GM12878 (cell line): Measurements from ENCODE around the gene CRYL1. TPM values are rescaled to one million over a fixed set of nuclear protein-coding genes. Genes with fewer than 3 reads are reported as not detected.

Source experiments
- ATAC-seq: fragments of 200-7000 bp; cut with Tn5 transposase; 3 replicates; pipeline ENCODE4 v1.9.1; 2020; ENCODE audit warnings: mild to moderate bottlenecking, moderate library complexity
- BruUV-seq: library from RNA; stranded (reverse); fragments of 400-500 nt; replicated peaks from 2 replicates; lab custom pipeline; 2021; lab: Mats Ljungman, UMichigan
- CTCF ChIA-PET: fragments of 300-600 bp; sonication (Branson Sonifier 250); formaldehyde crosslinking; extraction: SDS; loops from one replicate; lab custom pipeline; 2021; ENCODE audit warnings: inconsistent platforms; lab: Yijun Ruan, JAX
- POLR2A ChIA-PET: fragments of 350-600 bp; formaldehyde crosslinking; extraction: SDS; loops from one replicate; lab custom pipeline; 2021; ENCODE audit warnings: inconsistent platforms; lab: Charles Lee
- RAD21 ChIA-PET: fragments of 300-600 bp; sonication (Branson Sonifier 250); formaldehyde crosslinking; loops from one replicate; lab custom pipeline; 2023; ENCODE audit warnings: antibody characterized with exemption; ENCODE audit not compliant: unreplicated experiment; lab: Charles Lee
- SMC1A ChIA-PET: fragments of 300-600 bp; sonication (Branson Sonifier 250); formaldehyde crosslinking; loops from one replicate; lab custom pipeline; 2023; ENCODE audit not compliant: unreplicated experiment, uncharacterized antibody; lab: Charles Lee
- DNase-seq: peaks from one replicate; pipeline ENCODE4 v3.0.0-alpha.2; 2011; ENCODE audit warnings: low read depth, low spot score
- FAIRE-seq: peaks from 3 replicates; lab custom pipeline; 2011; peaks lifted over from hg19 to GRCh38; lab: Jason Lieb, UNC
- H2AFZ ChIP-seq: 2 replicates; pipeline ENCODE4 v1.6.0; 2011; ENCODE audit warnings: low read depth, low read length, control low read depth; ENCODE audit not compliant: control insufficient read depth
- H3K27ac ChIP-seq: 2 replicates; pipeline ENCODE4 v1.5.1; 2011; ENCODE audit warnings: control low read depth; ENCODE audit not compliant: control insufficient read depth, insufficient read depth
- H3K27me3 ChIP-seq, 2 experiments: replicated peaks in 1 of 2; 2 replicates each; pipeline versions ENCODE4 v1.6.0 to v1.6.1; 2011; ENCODE audit warnings: low read length in 1 of 2; ENCODE audit not compliant: control insufficient read depth in 2 of 2, insufficient read depth in 2 of 2
- H3K36me3 ChIP-seq, 2 experiments: 2 replicates each; pipeline ENCODE4 v1.5.1; 2011; ENCODE audit warnings: low read length in 1 of 2; ENCODE audit not compliant: control insufficient read depth in 2 of 2, insufficient read depth in 2 of 2
- H3K4me1 ChIP-seq: 2 replicates; pipeline ENCODE4 v1.6.1; 2011; ENCODE audit warnings: mild to moderate bottlenecking, low read length, moderate library complexity, mixed read lengths; ENCODE audit not compliant: control insufficient read depth, insufficient read depth
- H3K4me2 ChIP-seq: 2 replicates; pipeline ENCODE4 v1.6.0; 2011; ENCODE audit warnings: control low read depth; ENCODE audit not compliant: control insufficient read depth, insufficient read depth
- H3K4me3 ChIP-seq: fragments of 200-600 bp; sonication (generic); 2 replicates; pipeline ENCODE4 v1.5.1; 2016
- H3K79me2 ChIP-seq: 2 replicates; pipeline ENCODE4 v1.6.0; 2011; ENCODE audit warnings: low read length; ENCODE audit not compliant: control insufficient read depth, insufficient read depth
- H3K9ac ChIP-seq: 2 replicates; pipeline ENCODE4 v1.8.0; 2011; ENCODE audit warnings: low read length, control low read depth, mixed read lengths; ENCODE audit not compliant: control insufficient read depth, insufficient read depth
- H3K9me3 ChIP-seq: replicated peaks from 3 replicates; pipeline ENCODE4 v1.5.1; 2011; ENCODE audit warnings: mild to moderate bottlenecking, low read length; ENCODE audit not compliant: control insufficient read depth, insufficient read depth
- H4K20me1 ChIP-seq: 2 replicates; pipeline ENCODE4 v1.6.0; 2011; ENCODE audit not compliant: control insufficient read depth, insufficient read depth
- ETV6 ChIP-seq, 2 experiments: fragments of 450-650 bp in 1 of 2; IDR thresholded peaks in 1 of 2; conservative IDR thresholded peaks in 1 of 2; 2 replicates each; pipeline ENCODE4 v1.6.1; 2014; ENCODE audit warnings: antibody characterized with exemption in 1 of 2, borderline replicate concordance in 1 of 2, low read depth in 1 of 2, mild to moderate bottlenecking in 1 of 2, moderate library complexity in 1 of 2
- IRF4 ChIP-seq: IDR thresholded peaks from 2 replicates; pipeline ENCODE4 v1.6.1; 2011; ENCODE audit warnings: low read depth, low read length
- JUNB ChIP-seq: IDR thresholded peaks from 2 replicates; pipeline ENCODE4 v1.6.1; 2016; ENCODE audit warnings: antibody characterized with exemption, mild to moderate bottlenecking
- STAT3 ChIP-seq: IDR thresholded peaks from 2 replicates; pipeline ENCODE4 v1.6.1; 2011; ENCODE audit warnings: low read depth, low read length, improper control_type of control experiment
- WGBS: methylation state at CpG from one replicate; pipeline ENCODE4 v1.1.6; 2016; ENCODE audit warnings: low lambda C conversion rate; ENCODE audit not compliant: insufficient replicate concordance, insufficient coverage; ENCODE audit errors: missing lambda C conversion rate; 5-methylcytosine and 5-hydroxymethylcytosine counted together
- in situ Hi-C: fragments of 300-500 bp; cut with MboI; formaldehyde crosslinking; loops from 9 replicates; pipeline ENCODE4 v1.14.3; 2018; ENCODE audit warnings: mixed read lengths
- intact Hi-C: fragments of 100-400 bp; cut with micrococcal nuclease; formaldehyde crosslinking; loops from one replicate; pipeline ENCODE4 v1.14.2; 2022; ENCODE audit not compliant: unreplicated experiment
- polyA plus RNA-seq, 11 experiments: library from polyadenylated mRNA; depleted of rRNA in 4 of 11; unstranded in 6 of 11; stranded (reverse) in 5 of 11; fragments of >200 nt; fragmentation: Nextera tagmentation in 4 of 11; fragmentation: Illumina TruSeq in 1 of 11; extraction: Ambion mirVana in 4 of 11; extraction: Trizol in 1 of 11; gene quantifications; 1 replicate in 1 of 11; 2 replicates in 10 of 11; pipeline versions ENCODE4 v1.2.1 to v1.2.3, GENCODE V29; 2011 to 2016; ENCODE audit warnings: inconsistent platforms in 2 of 11, missing spikeins in 2 of 11, low read depth in 1 of 11
- total RNA-seq, 4 experiments: library from RNA; depleted of rRNA in 3 of 4; stranded (reverse); fragments of >200 nt in 3 of 4; fragmentation: Illumina TruSeq in 1 of 4; extraction: Trizol in 1 of 4; gene quantifications; 2 replicates each; pipeline versions ENCODE4 v1.2.1 to v1.2.3, GENCODE V29; 2013 to 2021
- TF ChIP-seq, protein P1 (sequence below): fragments of 450-650 bp; IDR thresholded peaks from 2 replicates; pipeline ENCODE4 v1.6.1; 2017; ENCODE audit warnings: borderline replicate concordance

CRYL1 gene
- total and polyA plus RNA-seq, 10 of the 15 experiments (the other 5 are each of a cell fraction or from before 2014, with no cell fraction given), result 5.5 to 36.7 (median 12.2) TPM

GRCh38 chr13:20363172-20363571, 162.5 kb downstream of the CRYL1 start:
- H3K27me3 ChIP-seq, result no peaks in the 10 kb centered on the region
- no peaks in the 10 kb centered on the region for H3K4me1 ChIP-seq

GRCh38 chr13:20362484-20363041, 163.1 kb downstream of the CRYL1 start:
- WGBS, result 26% methylated on average over 17 of the region's 17 CpGs

More at GRCh38 chr13:20363172-20363571, 162.5 kb downstream of the CRYL1 start:
- BruUV-seq, result no TSS peak
- Histone ChIP-seq H2AFZ (no peak overlapping the region), H3K9ac (no peak overlapping the region), H3K4me3 (no peak overlapping the region), H3K9me3 (no peaks in the 10 kb centered on the region), H3K4me2 (no peak overlapping the region), H3K79me2 (no peaks in the 10 kb centered on the region), H3K36me3 (no peaks in the 10 kb centered on the region), H3K27ac (no peak overlapping the region), H4K20me1 (no peaks in the 10 kb centered on the region)
- RAD21 ChIA-PET, result no interaction called here
- POLR2A ChIA-PET, result no interaction called here
- SMC1A ChIA-PET, result no interaction called here
- in situ Hi-C loops, result no loop called here
- TF ChIP-seq JUNB (no peak), IRF4 (no peak)
- TF ChIP-seq, protein P1, sequence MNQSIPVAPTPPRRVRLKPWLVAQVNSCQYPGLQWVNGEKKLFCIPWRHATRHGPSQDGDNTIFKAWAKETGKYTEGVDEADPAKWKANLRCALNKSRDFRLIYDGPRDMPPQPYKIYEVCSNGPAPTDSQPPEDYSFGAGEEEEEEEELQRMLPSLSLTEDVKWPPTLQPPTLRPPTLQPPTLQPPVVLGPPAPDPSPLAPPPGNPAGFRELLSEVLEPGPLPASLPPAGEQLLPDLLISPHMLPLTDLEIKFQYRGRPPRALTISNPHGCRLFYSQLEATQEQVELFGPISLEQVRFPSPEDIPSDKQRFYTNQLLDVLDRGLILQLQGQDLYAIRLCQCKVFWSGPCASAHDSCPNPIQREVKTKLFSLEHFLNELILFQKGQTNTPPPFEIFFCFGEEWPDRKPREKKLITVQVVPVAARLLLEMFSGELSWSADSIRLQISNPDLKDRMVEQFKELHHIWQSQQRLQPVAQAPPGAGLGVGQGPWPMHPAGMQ, result no peak
- DNase-seq, result no peak
- ATAC-seq, result no peak
- intact Hi-C loops, result no loop called here
- CTCF ChIA-PET, result no interaction called here
- FAIRE-seq, result no peak
- WGBS, result 44% methylated on average over 8 of the region's 8 CpGs

More at GRCh38 chr13:20362484-20363041, 163.1 kb downstream of the CRYL1 start:
- no peaks in the 10 kb centered on the region for H3K4me1 ChIP-seq
- RAD21 ChIA-PET, result no interaction called here
- ATAC-seq, result no peak
- TF ChIP-seq, protein P1, result no peak
- no peak for TF ChIP-seq ETV6 (conservative IDR thresholded peaks at IDR 0.05 in 1 of 2, IDR thresholded peaks at IDR 0.05 in 1 of 2; ENCODE audit: borderline replicate concordance in 1 of 2, low read depth in 1 of 2)
- TF ChIP-seq STAT3, result no peak
- H3K27me3 ChIP-seq, result no peaks in the 10 kb centered on the region
- H3K9ac ChIP-seq, result no peak overlapping the region
- SMC1A ChIA-PET, result no interaction called here
- no peak overlapping the region for H2AFZ ChIP-seq
- no peak for FAIRE-seq
- no peak overlapping the region for H3K27ac ChIP-seq
- H3K36me3 ChIP-seq, result no peaks in the 10 kb centered on the region
- in situ Hi-C loops (no loop called here), intact Hi-C loops (no loop called here)
- CTCF ChIA-PET, result no interaction called here
- no TSS peak for BruUV-seq
- H3K79me2 ChIP-seq, result no peaks in the 10 kb centered on the region
- no peak overlapping the region for H3K4me3 ChIP-seq
- H4K20me1 ChIP-seq, result no peaks in the 10 kb centered on the region
- POLR2A ChIA-PET, result no interaction called here
- no peaks in the 10 kb centered on the region for H3K9me3 ChIP-seq
- DNase-seq, result no peak
- no peak overlapping the region for H3K4me2 ChIP-seq
